H1 (cell line): ENCODE measurements around the gene ZRANB2.

Experiments used
- EP300 ChIP-seq, 2 experiments: IDR thresholded peaks; 1 replicate in 1 of 2; 2 replicates in 1 of 2; pipeline ENCODE4 v1.6.1; 2011 to 2012; ENCODE audit warnings: low read depth in 2 of 2, low read length in 2 of 2, mild to moderate bottlenecking in 2 of 2, borderline replicate concordance in 1 of 2, inconsistent platforms in 1 of 2, moderate library complexity in 1 of 2
- GABPA ChIP-seq: IDR thresholded peaks from 2 replicates; pipeline ENCODE4 v1.6.1; 2011; ENCODE audit warnings: mild to moderate bottlenecking, low read length, moderate library complexity, borderline replicate concordance; ENCODE audit not compliant: insufficient read depth
- POLR2A ChIP-seq, 2 experiments: IDR thresholded peaks; 1 replicate in 1 of 2; 2 replicates in 1 of 2; pipeline ENCODE4 v1.6.1; 2011; ENCODE audit warnings: low read depth in 2 of 2, low read length in 2 of 2, mild to moderate bottlenecking in 2 of 2; ENCODE audit errors: control extremely low read depth in 1 of 2
- RNF2 ChIP-seq: fragments of 200-900, 300-1000 bp; sonication (generic); IDR thresholded peaks from 2 replicates; pipeline ENCODE4 v1.7.1; 2016; ENCODE audit warnings: borderline replicate concordance, low read depth, mild to moderate bottlenecking, antibody characterized with exemption, low read length; ENCODE audit not compliant: poor library complexity, severe bottlenecking; ENCODE audit errors: missing control alignments

- no peak for TF ChIP-seq EP300 (IDR thresholded peaks at IDR 0.05; ENCODE audit: borderline replicate concordance in 1 of 2, low read depth in 2 of 2, low read length in 2 of 2)
- TF ChIP-seq GABPA, result no peak
- TF ChIP-seq RNF2, result no peak
- TF ChIP-seq POLR2A (IDR thresholded peaks at IDR 0.05; ENCODE audit: control extremely low read depth in 1 of 2, low read depth in 2 of 2, low read length in 2 of 2), result no peak
Observed at GRCh38 chr1:71094913-71095312, 14.1 kb upstream of the ZRANB2 start.
